Stimulated activated CD8-positive, alpha-beta memory T cell treated with anti-CD3 and anti-CD28 coated beads, Interleukin-7, amount 100 ng/mL, for 24 hours (primary cell): ENCODE measurements around the gene MLPH.

Experiments
- DNase-seq: peaks from one replicate; pipeline ENCODE4 v3.0.0-alpha.2; 2020; ENCODE audit warnings: low read depth

Gene MLPH

DNA sequence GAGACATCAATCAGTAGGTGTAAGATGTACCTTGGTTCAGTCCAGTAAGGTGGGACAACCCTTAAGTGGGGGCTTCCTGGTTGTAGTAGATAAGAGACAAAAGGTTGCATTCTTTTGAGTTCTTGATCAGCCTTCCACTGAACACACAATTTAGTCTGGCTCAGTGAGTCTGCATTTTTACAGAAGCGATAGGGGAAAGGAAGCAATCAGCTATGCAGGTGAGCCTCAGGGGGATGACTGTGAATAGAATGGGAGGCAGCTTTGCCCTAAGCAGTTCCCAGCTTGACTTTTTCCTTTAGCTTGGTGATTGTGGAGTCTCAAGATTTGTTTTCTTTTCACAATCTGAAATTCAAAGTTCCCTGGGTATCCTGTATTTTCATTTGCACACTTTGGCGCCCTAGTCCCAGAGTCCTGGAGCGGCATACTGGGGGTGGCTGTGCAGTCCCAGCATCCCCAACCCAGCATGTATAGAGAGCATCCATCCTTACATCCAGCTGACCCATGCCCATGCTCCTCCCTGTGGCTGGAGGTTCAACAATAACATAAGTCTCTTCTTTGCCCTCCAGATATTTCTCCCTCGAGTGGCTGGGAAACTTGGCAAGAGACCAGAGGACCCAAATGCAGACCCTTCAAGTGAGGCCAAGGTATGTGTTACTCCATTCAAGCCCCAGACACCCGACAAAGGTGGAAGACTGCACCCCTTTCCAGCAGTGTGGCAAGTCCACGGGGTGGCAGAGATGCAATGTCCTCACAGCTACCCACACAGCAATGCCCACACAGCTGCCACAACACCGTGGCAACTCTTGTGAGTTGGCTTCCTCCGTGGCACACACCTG lies 59.2 kb downstream of the MLPH start:
- no peak for DNase-seq

DNA sequence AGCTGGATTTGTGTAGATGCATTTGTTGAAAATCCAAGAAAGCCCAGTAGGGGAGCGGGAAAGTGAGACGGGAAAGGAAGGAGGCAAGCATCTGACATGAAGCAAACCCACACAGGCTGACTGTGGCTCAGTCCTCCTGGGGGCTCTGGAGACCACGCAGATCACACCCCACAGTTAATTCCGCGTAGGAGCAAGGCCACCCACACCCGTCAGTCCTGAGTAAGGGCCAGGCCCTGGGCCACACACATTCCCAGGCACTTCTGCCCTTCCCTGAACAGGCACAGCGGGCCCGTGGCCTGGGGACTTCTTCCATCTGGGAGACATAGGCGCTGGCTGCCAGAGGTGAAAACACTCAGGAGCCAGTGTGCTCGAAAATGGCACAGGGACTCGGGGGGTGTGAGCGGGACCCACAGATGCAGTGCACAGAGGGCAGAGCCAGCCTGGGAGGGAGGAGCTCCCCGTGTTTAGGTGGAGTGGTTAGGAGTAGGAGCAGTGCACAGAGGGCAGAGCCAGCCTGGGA lies 59.9 kb downstream of the MLPH start:
- no peak for DNase-seq

DNA sequence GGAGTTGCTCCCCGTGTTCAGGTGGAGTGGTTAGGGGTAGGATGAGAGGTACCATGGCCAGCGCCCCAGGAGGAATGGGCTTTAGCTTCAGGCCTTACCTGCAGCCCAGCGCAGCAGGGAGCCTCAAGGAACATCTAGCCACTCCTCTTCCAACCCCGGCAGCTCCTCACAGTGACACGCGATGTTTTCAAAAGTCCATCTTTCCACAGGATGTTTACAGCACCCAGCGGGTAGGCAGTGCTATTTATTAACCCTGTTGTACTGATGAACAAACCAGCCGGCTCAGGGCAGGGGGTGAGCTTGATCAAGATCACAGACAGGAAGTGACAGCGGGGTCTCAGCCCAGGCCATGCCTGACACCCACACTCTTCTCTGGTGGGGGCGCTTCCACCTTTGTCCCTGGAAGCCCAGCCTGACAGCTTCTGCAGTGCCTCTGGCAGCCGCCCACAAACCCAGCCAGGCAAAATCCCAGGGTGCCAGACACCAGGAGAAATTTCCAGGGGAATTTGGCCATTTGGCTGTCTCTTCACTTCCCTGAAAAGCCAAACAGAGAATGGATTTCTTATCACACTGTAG lies 60.9 kb downstream of the MLPH start:
- DNase-seq, result no peak

DNA sequence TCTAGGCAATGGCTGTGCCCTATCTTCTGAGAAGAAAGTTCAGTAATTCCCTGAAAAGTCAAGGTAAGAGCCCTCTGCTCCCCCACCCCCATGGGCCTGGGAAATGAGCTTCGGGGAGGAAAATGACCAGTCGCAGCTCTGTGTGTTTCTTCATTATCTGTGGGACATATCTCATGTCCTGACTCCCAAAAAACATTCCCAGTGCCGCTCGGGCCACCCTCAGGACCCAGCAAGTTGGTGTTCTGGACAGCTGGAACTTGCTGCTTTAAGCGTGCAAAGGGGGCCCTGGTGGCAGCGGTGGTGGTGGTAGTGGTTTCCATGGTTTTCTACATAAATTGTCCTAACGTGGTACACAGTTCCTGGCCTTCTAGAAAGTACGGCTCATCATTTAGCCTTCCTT lies 62.2 kb downstream of the MLPH start:
- DNase-seq, result no peak

DNA sequence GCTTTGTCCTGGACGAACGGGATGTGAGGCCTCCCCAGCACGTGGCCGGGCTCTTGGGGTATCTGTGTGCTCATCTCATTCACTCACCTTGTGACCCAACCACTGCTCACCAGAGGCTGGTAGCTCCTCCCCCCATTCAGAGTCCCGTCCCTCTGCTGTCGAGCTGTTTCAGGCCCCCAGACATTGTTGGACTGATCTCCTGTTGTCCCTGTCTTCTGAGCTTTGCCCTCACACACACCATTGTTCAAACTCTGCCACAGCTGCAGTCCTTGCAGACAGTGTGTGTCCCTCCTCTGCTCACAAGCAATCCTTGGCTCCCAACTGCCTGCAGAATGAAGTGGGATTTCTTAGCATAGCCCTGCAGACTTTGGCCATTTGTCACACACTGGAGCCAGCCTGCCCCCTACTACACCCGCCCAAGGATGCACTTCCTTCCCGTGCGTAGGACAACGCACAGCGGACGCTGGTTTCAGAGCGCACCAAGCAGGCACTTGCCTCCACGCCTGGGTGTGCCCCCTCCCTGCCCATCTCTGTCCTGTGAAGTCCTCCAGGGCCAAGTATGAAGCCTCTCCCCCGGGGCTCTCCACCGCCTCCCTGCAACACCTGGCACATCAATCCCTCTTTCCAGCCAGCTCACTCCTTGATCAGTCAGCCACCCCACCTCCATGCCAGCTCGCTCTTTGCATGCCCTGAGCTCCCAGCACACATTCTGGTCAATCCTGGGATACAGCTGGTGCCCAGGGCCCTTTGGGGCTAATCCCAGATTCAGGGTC lies 62.8 kb downstream of the MLPH start:
- no peak for DNase-seq

DNA sequence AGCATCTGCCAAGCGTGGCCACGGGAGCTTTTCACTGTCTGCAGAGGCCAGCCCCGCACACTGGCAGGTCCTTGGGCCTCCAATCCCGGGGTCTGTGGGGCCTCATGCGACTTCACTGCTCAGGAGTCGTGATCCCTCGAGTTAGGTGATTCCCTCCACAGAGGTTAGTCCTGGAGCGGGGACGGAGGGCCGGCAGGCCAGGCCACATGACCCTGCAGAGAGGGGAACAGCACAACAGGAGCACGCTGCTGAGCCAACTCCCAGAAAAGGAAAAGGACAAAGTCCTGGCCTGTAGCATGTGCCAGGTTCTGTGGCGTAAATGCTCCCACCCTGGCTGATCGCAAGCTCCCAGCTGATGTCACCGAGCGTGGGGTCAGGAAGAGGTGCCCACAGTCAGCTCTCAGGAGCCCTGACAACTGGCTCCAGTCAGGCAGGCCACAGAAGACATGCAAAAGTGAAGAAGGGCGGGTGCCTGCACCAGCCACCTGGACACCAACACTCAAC lies 64.1 kb downstream of the MLPH start:
- no peak for DNase-seq

DNA sequence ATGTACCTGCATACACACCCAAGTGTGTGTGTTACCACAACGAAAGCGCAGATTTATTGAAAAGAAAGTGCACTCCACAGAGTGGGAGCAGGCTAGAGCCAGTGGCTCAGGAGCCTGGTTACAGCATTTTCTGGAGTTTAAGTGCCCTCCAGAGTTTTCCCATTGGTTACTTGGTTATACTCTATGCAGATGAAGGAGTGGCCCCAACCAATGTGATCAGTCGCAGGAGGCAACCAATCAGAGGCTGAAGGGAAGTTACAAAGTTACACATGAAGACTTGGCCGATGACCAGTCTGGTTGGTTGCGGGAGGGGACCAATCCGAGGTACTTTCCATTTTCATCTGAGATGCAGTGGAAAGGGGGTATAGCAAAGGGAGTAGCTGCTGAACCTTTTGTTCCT lies 65.9 kb downstream of the MLPH start:
- no peak for DNase-seq

DNA sequence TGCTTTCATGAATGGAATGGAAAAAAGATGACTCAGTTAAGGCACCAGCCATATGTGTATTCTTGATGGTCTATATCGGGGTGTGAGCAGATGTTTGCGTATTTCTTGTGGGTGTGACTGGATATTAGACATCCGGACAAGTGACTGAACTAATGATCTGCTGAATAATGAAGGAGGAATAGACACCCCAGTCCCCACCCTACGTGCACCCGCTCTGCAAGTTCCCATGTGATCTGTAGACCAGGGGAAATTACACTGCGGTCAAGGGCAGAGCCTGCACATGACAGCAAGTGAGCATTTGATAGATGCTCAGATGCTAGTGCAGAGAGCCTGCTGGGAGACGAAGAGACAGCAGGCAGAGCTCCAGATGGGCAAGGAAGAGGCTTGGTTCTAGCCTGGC lies 66.9 kb downstream of the MLPH start:
- no peak for DNase-seq

DNA sequence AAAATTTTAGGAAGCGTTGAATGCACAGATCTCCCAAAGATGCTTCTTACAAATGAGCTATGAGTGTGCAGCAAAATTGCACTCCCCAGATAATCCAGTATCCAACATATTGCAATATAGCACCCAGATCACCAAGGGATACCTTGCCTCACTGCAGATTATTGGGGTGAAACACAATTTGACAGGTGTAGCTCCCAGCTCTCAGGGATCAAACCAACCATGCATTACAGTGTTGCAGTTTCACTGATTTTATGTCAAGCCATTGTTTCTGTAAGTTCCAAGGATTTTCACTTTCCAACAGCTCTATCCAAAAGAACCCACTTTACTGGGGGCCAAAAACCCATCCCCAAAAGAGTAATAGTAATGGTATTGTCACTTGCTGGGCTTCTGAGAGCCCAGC lies 68.5 kb downstream of the MLPH start:
- DNase-seq, result no peak

DNA sequence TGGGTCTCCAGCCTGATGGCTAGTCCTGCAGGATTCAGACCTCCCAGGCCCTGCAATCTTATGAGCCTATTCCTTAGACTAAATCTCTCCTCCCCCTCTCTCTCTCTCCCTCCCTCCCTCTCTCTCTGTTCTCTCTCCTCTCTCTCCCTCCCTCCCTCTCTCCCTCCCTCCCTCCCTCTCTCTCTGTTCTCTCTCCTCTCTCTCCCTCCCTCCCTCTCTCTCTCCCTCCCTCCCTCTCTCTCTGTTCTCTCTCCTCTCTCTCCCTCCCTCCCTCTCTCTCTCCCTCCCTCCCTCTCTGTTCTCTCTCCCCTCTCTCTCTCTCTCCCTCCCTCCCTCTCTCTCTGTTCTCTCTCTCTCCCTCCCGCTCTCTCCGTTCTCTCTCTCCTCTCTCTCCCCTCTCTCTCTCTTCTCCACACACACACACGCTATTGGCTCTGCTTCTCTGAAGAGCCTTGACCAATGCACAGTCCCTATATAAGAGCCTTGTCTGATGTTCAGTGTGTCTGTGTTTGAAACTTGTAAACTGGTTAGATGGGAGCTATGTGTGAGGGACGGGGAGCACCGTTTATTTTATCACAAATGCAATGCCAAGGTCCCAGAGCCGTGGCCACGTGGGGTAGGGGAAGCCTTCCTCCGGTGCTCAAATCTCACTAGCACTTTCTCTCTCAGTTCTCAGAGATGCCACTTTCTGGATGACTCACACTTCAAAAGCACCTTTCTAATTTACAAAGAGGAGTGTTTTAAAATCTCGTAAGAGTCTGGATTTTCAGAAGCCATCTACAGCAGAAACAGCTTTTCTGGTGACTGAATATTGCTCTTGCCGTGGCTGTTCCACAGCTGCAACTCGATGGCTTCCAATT lies 70.0 kb downstream of the MLPH start:
- no peak for DNase-seq

DNA sequence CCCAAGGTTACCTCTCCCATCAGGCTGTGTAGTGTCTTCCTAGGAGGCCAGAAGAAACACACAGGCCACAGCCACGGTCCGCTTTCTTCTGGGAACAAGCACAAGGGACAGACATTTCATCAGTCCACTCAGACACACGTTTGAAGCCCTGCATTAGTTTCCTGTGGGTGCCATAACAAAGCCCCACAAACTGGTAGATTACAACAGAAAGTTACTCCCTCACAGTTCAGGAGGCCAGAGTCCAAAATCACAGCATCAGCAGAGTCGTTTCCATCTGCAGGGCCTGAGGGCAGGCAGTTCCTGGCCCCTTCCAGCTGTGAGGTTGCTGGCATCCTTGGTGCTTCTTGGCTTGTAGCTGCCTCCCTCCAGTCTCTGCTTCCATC lies 70.6 kb downstream of the MLPH start:
- DNase-seq, result no peak

DNA sequence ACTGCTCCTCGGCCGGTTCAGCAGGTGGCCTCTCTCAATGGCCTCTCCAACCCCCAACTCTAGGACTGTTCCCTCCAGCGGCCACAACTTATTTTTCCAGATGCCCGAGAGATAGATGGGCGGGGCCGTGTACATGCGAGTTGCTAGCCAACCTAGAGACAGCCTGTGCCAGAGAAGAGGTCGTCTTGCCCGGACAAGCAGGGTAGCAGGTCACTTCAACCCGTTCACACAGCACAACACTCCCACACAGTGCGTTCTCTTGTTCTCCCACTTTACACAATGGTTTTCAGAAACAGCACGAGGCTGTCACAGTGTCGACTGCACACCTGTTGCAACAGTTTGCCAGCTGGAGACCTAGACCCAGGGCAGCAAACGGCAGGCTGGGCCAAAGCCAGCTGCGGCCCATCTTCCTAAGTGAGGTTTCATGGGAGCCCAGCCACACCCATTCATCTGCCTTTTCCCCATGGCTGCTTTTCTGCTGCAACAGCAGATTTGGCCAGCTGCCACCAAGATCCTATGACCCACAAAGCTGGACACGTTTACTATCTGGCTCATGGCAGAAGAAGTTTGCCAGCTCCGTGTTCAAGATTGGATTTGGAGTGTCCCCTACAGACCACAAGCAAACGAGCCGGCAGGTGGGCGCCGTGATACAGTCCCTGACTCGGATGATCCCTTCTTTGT lies 72.0 kb downstream of the MLPH start:
- DNase-seq, result no peak

DNA sequence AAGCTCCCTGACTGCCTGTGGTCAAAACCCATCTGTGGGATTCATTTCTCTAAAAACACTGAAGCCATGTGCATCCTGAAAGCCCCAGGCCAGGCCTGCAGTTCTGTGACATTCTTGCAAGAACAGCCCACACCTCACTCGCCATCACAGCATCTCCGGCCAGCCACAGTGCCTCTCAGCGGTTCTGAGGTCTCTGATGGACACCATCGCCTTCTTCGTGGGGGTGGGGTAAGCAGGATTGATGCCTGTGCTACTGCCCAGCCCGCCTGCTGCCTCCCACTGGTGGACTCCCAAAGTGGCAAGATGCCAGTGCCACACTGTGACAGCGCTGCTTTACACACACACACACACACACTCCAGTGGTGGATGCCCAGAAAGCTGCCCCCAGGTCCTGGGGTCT lies 74.2 kb downstream of the MLPH start:
- no peak for DNase-seq

DNA sequence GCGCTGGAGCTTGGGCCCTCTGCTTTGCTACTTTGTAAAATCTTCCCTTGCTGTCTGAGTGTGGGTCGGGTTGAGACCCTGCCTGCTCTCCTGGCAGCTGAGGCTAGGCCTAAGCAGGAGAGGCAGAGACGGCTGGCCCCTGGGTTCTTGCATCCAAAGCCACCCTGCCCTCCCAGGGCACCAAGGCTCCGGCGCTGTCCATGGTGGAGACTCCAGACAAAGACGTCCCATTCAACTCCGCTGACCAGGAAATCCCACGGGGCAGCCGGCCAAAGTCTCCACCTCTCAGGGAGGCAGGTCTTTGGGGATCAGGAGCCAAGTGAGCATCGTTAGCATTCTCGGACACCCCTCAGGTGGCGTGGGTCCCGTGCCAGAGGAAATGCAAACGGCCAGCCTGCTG lies 76.8 kb downstream of the MLPH start:
- DNase-seq, result no peak

DNA sequence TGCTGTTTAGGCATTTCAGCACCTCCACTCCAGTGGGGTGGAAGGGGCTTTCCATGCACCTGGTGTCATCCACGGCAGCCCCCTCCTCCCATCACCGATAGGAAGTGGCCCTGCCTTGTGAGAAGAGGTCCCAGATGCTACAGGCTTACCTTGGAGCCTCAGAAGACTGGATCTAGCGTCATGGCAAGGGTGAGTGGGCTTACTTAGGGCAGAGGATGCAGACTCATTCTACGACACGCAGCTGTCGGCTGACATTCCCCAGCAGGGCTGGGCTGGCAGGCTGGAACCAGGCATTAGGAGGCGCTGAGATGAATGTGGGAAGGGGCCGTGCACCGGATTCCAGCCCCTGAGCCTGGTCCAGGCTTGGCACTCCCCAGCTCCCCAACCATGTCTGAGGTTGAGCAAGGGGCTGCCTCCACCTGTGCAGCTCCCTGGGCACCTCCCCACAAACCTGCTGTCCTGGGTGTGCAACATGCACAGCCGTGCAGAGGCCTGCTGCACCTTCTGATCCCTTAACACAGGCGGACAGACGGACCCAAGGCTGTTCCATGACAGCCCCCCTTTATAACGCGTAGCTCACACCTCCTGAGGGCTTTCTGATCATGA lies 77.6 kb downstream of the MLPH start:
- no peak for DNase-seq

DNA sequence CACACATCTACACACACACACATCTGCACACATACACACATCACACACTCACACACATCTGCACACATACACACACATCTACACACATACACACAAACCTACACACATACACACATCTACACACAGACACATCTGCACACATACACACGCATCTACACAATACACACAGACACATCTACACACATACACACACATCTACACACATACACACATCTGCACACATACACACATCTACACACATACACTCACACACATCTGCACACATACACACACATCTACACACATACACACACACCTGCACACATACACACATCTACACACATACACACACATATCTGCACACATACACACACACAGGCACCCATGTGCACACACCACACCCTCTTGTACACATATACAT lies 78.9 kb downstream of the MLPH start:
- DNase-seq, result no peak

DNA sequence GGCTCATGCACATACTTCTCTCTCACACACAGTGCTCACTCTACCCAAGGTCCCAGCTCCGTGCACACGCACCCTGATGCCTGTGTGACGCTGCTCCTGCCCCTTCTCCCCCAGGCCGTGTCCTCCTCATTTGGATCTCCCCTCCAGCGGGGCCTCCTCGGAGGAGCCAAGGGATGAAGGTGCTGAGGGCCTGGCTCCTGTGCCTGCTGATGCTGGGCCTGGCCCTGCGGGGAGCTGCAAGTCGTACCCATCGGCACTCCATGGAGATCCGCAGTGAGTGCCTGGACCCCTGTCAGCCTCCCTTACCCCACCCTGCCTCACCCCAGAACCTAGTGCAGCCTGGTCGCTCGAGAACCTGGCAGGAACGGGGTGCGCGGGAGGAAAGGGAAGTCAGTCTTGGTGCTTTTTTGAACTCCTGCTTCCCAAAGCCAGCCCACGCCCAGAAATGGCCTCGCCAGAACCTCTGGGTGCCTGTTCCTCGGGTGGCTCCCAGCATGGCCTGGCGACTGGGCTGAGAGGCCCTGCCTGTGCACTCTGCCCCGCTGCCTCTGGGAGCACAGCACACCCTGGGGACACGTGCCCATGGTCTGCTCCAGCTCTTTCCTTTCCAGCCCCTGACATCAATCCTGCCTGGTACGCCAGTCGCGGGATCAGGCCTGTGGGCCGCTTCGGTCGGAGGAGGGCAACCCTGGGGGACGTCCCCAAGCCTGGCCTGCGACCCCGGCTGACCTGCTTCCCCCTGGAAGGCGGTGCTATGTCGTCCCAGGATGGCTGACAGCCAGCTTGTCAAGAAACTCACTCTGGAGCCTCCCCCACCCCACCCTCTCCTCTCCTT lies 79.6 kb downstream of the MLPH start, which contains the start of gene PRLH:
TSS of gene PRLH (plus strand) at position 174 of the 835 bp plus-strand sequence. CDS start at position 174, 0 bp downstream.
- DNase-seq, result no peak

DNA sequence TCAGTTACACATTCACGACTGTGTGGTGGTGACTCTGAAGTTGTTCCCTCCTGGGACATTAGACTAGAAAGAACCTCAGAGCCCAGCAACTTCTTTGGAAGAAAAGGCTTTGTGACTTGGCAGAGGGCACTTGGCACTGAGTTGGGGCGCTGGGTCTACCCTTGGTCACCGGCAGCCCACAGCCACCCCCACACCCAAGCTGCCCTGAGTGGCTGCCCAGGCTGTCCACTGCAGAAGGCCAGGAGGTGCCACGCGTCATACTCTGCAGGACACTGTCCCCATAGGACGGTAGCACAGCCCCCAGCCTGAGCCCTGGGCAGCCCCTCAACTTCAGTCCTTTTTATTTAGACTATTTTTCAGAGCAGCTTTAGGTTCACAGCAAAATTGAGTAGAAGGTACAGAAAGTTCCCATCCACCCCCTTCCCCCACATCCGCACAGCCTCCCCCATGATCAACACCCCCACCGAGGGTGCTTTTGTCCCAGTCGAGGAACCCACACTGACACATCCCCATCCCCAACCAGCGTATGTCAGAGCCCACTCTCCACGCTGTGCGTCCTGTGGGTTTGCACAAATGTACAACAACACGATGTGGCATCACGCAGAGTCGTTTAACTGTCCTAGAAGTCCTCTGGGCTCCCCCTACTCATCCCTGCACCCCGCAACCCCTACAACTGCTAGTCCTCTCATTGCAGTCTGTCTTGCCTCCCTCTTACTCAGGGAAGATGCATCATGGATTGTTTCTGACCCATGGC lies 80.4 kb downstream of the MLPH start:
- no peak for DNase-seq

DNA sequence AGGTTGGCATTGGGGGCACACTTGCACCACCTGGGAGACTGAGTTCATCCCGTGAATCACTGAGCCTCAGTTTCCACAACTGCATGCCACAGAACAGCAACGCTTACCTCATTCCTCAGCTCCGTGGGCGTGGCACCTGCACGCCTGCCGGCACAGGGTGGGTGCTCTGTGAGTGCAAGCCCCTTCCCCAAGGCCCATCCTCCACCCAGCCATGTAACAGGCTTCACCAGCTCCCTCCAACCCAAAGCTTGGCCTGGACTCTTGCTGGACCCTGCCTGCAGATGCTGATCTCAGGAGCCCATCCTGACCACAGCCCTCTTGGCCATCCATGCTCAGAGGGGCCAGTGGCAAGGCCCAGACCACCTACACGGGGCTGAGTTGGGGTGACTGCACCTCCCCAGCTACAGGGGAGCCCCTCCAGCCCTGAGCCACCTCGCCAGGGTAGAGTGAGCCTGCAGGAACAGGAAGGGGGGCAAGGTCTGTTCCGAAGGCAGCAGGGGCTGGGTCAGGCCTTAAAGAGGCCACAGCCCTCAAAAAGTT lies 81.1 kb downstream of the MLPH start:
- DNase-seq, result no peak
